Uterus (tissue), 4 donors: ENCODE data around the gene PRR30. TPM values are rescaled to one million over a fixed set of nuclear protein-coding genes. Genes with fewer than 3 reads are reported as not detected.

Experiments used
- DNase-seq, 2 donors: peaks; one replicate each; pipeline ENCODE4 v3.0.0-alpha.2; 2019 to 2020
- H3K27ac ChIP-seq, 2 donors: fragments of 200-600 bp; sonication (generic); 1 replicate in 1 of 2; 2 replicates in 1 of 2; pipeline ENCODE4 v1.5.1; 2016 to 2018
- H3K27me3 ChIP-seq, 2 donors: fragments of 200-600 bp; sonication (generic); one replicate each; pipeline ENCODE4 v1.5.1; 2018 to 2019; ENCODE audit warnings: control low read depth in 1 of 2
- H3K36me3 ChIP-seq, 2 donors: fragments of 200-600 bp; sonication (generic); one replicate each; pipeline ENCODE4 v1.5.1; 2019; ENCODE audit warnings: control low read depth in 1 of 2
- H3K4me1 ChIP-seq, 2 donors: fragments of 200-600 bp; sonication (generic); one replicate each; pipeline ENCODE4 v1.5.1; 2018 to 2019; ENCODE audit warnings: control low read depth in 1 of 2
- H3K4me3 ChIP-seq, 2 donors: fragments of 200-600 bp; sonication (generic); 1 replicate in 1 of 2; 2 replicates in 1 of 2; pipeline ENCODE4 v1.5.1; 2018 to 2019; ENCODE audit warnings: mild to moderate bottlenecking in 1 of 2
- H3K9me3 ChIP-seq, 2 donors: fragments of 200-600 bp; sonication (generic); one replicate each; pipeline ENCODE4 v1.5.1; 2019; ENCODE audit warnings: control low read depth in 1 of 2
- CTCF ChIP-seq, 4 experiments: fragments of 200-600 bp in 2 of 4; fragments of 450-650 bp in 2 of 4; sonication (generic) in 2 of 4; IDR thresholded peaks; one replicate each; pipeline ENCODE4 v1.5.1; 2016 to 2019; ENCODE audit warnings: antibody characterized with exemption in 4 of 4, mild to moderate bottlenecking in 2 of 4, moderate library complexity in 1 of 4
- POLR2A ChIP-seq, 2 donors: fragments of 450-650 bp; IDR thresholded peaks; one replicate each; pipeline ENCODE4 v1.6.1; 2016; ENCODE audit warnings: antibody characterized with exemption in 2 of 2, mild to moderate bottlenecking in 1 of 2, moderate library complexity in 1 of 2
- intact Hi-C: fragments of 100-400 bp; cut with DNase I; formaldehyde crosslinking; loops from one replicate; pipeline ENCODE4 v1.15.1; 2023; ENCODE audit warnings: low total_unique reads
- total RNA-seq, 4 donors: library from RNA; depleted of rRNA in 3 of 4; stranded (reverse); fragments of >200 nt in 3 of 4; gene quantifications; one replicate each; pipeline versions ENCODE4 v1.1.0 to v1.2.4, GENCODE V29; 2014 to 2023
- donor health status: DM: yes; HTN: yes; CAD: no.

PRR30 gene
- total RNA-seq, 4 donors from 2014 or later: not detected

DNA sequence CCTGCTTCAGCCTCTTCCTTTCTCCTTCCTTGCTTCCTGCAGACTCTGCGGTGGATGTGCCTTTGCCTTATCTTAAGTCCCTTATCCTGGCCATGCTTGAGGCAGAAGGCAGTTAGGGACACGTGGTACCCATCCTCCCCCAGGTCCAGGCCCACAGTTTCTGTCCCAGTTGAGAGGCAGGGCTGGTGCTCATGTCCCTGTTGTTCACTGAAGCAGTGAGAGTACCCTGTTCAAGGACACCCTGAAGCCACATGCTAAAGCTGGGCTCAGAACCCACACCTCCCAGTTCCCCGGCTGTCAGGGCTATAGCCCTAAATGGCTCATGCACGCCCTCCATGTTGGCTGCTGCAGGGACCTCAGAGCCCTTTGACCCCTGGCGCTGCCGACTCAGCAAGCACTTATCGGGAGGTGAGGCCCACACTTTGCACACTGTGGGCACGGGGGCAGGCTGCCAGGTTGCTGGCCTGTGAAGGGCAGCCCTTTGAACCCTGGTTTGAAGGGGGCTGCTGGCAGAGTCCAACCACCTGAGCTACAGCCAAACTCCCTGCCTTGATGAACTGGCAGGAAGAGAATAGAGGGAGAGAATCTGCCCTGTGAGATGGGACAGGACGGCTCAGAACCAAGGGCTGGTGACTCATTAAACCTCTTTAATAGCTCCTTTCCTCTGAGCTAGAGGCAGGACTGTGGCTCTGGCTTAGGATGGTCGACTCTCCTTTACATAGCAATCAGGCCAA lies 46.3 kb downstream of the PRR30 start:
- Histone ChIP-seq H3K27ac (no peak overlapping the region), H3K4me3 (no peak overlapping the region), H3K4me1 (no peaks in the 10 kb centered on the region), H3K36me3 (no peaks in the 10 kb centered on the region), H3K9me3 (no peaks in the 10 kb centered on the region), H3K27me3 (no peaks in the 10 kb centered on the region)
- intact Hi-C loops: no loop called here
- no peak for DNase-seq
- TF ChIP-seq CTCF (IDR thresholded peaks at IDR 0.05) (no peak), POLR2A (IDR thresholded peaks at IDR 0.05) (no peak)

DNA sequence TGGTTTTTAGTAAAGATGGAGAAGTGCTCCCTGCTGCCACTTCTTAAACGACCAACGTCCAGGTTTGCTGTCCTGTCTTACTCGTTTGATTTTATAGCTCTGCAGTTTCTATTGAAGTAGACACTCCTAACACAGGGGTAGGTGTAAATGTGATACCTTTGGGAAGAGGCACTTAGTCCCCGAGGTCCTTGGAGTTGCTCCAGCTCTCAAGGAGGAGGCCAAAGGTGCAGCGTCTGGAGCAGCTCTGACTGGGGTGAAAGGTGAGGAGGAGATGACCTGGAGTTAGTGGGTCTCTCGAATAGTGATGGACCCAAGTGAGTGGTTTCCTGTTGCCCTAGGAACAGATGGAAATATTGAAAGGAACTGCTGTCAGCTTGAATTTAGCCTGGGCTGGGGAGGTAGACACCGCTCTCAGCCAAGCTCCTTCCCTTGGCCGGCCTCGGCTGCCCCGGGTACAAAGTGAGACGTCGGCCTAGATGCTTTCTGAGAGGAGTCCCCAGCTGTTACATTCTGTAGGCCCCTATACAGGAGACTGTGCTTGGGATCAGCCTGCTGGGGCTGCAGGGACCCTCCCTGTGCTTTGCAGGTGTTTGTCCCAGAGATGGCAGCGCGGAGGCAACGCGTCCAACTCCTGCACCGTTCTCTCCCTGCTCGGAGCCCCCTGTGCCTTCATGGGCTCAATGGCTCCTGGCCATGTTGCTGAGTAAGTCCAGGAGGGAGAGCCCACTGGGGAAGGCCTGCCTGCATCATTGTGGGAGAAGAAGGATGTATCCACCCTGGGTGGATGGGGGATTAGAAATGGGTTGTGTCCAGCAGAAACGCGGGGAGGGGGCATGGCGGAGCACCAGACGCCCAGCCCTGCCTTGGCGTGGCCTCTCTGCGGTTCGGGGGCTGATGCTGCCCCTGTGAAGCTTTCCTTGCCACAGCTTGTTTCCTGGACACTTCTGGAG lies 47.2 kb downstream of the PRR30 start:
- Histone ChIP-seq H3K36me3 (no peaks in the 10 kb centered on the region), H3K27ac (no peak overlapping the region), H3K4me1 (peaks cover 0 to 6% of the 10 kb centered on the region in 2 donors), H3K4me3 (no peak overlapping the region), H3K9me3 (no peaks in the 10 kb centered on the region), H3K27me3 (no peaks in the 10 kb centered on the region)
- TF ChIP-seq POLR2A (IDR thresholded peaks at IDR 0.05): no peak
- TF ChIP-seq CTCF (IDR thresholded peaks at IDR 0.05): no peak
- no peak for DNase-seq
- intact Hi-C loops: no loop called here

DNA sequence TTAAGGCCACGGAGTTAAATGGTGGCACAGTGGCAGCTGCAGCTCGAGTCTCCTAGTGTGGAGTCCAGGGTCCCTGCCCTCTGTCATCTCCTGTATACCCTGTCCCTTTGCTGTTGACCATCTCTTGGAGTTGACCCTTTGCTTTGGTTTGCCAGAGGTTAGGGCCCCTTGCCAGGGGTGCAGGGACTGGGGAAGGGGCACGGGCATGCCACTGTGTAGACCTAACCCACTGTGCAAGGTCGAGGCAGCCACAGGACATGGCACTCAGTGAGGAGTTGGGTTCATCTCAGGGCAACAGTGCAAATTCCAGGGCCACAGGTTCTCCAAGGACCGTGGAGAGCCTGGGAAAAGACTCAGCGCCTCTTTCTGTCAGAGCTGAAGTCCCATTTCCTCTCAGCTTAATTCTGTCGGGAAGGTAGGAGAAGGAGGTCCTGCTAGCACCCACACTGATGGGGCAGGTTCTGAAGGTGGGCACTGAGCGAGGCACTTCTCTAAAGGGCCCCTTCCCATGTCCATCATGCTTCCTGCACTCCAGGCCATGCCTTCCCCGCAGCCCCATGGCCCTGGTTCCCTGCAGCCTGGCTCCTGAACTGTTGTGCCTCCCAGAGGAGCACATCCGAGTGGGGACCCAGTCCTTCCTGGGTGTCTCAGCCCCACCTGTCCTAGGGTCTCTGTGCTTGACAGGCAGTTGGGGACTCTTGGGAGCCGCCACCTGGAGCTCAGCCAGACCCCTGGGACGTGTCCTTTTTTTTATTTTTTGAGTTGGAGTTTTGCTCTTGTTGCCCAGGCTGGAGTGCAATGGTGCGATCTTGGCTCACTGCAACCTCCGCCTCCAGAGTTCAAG lies 49.9 kb downstream of the PRR30 start:
- intact Hi-C loops: no loop called here
- H3K27me3 ChIP-seq: no peaks in the 10 kb centered on the region
- H3K4me3 ChIP-seq: no peak overlapping the region
- DNase-seq: no peak
- TF ChIP-seq CTCF (IDR thresholded peaks at IDR 0.05) (no peak), POLR2A (IDR thresholded peaks at IDR 0.05) (no peak)
- H3K4me1 ChIP-seq: peaks cover 0 to 12% of the 10 kb centered on the region in 2 donors
- H3K9me3 ChIP-seq: no peaks in the 10 kb centered on the region
- no peaks in the 10 kb centered on the region for H3K36me3 ChIP-seq
- no peak overlapping the region for H3K27ac ChIP-seq

DNA sequence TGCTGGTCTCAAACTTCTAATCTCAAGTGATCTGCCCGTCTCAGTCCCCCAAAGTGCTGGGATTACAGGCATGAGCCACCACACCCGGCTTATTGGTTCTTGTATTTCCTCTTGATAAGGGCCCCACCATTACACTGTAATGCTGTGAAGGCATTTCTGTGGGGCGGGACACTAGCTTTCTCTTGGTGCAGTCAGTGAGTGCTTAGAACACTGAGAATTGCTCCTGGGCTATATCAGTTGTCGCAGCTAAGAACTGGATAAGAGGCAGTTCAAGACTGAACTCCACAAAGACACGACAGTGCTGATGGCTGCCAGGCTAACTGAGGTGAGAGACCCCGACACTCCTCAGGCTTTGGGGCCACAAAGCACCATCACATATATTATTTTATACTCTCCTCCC lies 50.6 kb downstream of the PRR30 start:
- intact Hi-C loops: no loop called here
- Histone ChIP-seq H3K27me3 (no peaks in the 10 kb centered on the region), H3K4me3 (no peak overlapping the region), H3K27ac (no peak overlapping the region), H3K4me1 (peaks cover 0 to 12% of the 10 kb centered on the region in 2 donors), H3K36me3 (no peaks in the 10 kb centered on the region), H3K9me3 (no peaks in the 10 kb centered on the region)
- TF ChIP-seq POLR2A (IDR thresholded peaks at IDR 0.05): no peak
- no peak for TF ChIP-seq CTCF (IDR thresholded peaks at IDR 0.05)
- no peak for DNase-seq
